ENCODE data around the gene FBLN5. TPM values are rescaled to one million over a fixed set of nuclear protein-coding genes. Genes with fewer than 3 reads are reported as not detected.

Gene FBLN5
- total RNA-seq, 1 experiment from 2014 or later: 1.0 TPM

GRCh38 chr14:91848504-91849001 is 98.9 kb downstream of the FBLN5 start:
- Histone ChIP-seq H2AFZ (ENCODE audit: low read length) (no peak overlapping the region), H2BK5ac (ENCODE audit: insufficient read length, low read length) (no peak overlapping the region), H3K4me2 (ENCODE audit: insufficient read depth, insufficient read length, low read length) (no peak overlapping the region), H4K20me1 (ENCODE audit: control insufficient read depth, insufficient read depth, insufficient read length) (no peaks in the 10 kb centered on the region), H2BK12ac (ENCODE audit: insufficient read length, low read depth, low read length) (no peak overlapping the region), H3K79me2 (ENCODE audit: insufficient read depth, low read length) (no peaks in the 10 kb centered on the region), H2BK20ac (ENCODE audit: low read depth, low read length, poor library complexity, severe bottlenecking) (no peak overlapping the region), H3K27ac (ENCODE audit: insufficient read length, low read depth, low read length) (no peak overlapping the region), H3K14ac (ENCODE audit: insufficient read depth, low read length) (no peak overlapping the region), H3K27me3 (ENCODE audit: insufficient read depth, low read length) (no peaks in the 10 kb centered on the region), H4K8ac (replicated peaks; ENCODE audit: insufficient read length, low read depth, low read length) (no peak overlapping the region), H2BK15ac (ENCODE audit: low read depth, low read length) (no peak overlapping the region), H3K23me2 (ENCODE audit: insufficient read length, low read depth, low read length, poor library complexity, severe bottlenecking) (no peaks in the 10 kb centered on the region), H3K18ac (ENCODE audit: insufficient read length, low read depth, low read length) (no peak overlapping the region), H2AK5ac (ENCODE audit: insufficient read length, low read length) (no peak overlapping the region), H2BK120ac (ENCODE audit: low read depth, low read length, poor library complexity, severe bottlenecking) (no peak overlapping the region), H3K4me1 (ENCODE audit: insufficient read depth, low read length) (no peaks in the 10 kb centered on the region), H3K23ac (ENCODE audit: insufficient read length, low read depth, low read length) (no peak overlapping the region), H4K91ac (ENCODE audit: insufficient read length, low read depth, low read length) (no peak overlapping the region), H3T11ph (ENCODE audit: low read length) (no peak overlapping the region), H3K79me1 (ENCODE audit: insufficient read depth, low read depth, low read length, poor library complexity, severe bottlenecking) (no peaks in the 10 kb centered on the region), H3K56ac (ENCODE audit: insufficient read length, low read depth, low read length) (no peak overlapping the region), H3K9ac (ENCODE audit: extremely low read depth, insufficient read length, low read length) (no peak overlapping the region), H3K9me3 (ENCODE audit: control insufficient read depth, low read depth, low read length) (no peaks in the 10 kb centered on the region), H4K5ac (ENCODE audit: insufficient read length, low read depth, low read length) (no peak overlapping the region), H3K4ac (ENCODE audit: low read depth, low read length) (no peak overlapping the region)
- DNase-seq: no peak
- Mint-ChIP-seq H3K36me3 (ENCODE audit: insufficient read depth in 1 of 3, low read depth in 3 of 3) (no peaks in the 10 kb centered on the region), H3K4me1 (peaks cover 0 to 10% of the 10 kb centered on the region in 2 experiments; a peak in 2 of 4 replicates), H3K27ac (no peak overlapping the region), H3K27me3 (ENCODE audit: low read depth) (peaks cover 2% of the 10 kb centered on the region), H3K9me3 (peaks cover 0 to 2% of the 10 kb centered on the region in 2 experiments; a peak in 1 of 5 replicates), H3K4me3 (no peak overlapping the region)
- no CpG with 5 or more reads among the region's 4 CpGs for WGBS (ENCODE audit: extremely low coverage, insufficient read length, low lambda C conversion rate)
- no peak for TF ChIP-seq CTCF (conservative IDR thresholded peaks at IDR 0.05)

Measured in H9 (cell line).